SK-N-SH (cell line): ENCODE measurements around the gene POLG2. TPM values are rescaled to one million over a fixed set of nuclear protein-coding genes. Genes with fewer than 3 reads are reported as not detected.

Experiments
- CHD2 ChIP-seq: fragments of 150-350 bp; IDR thresholded peaks from 2 replicates; pipeline ENCODE4 v1.6.1; 2018; ENCODE audit warnings: low read length; ENCODE audit not compliant: partially characterized antibody
- ELF1 ChIP-seq: IDR thresholded peaks from 2 replicates; pipeline ENCODE4 v1.4.0; 2012
- EZH2phosphoT487 ChIP-seq: fragments of 200-600 bp; sonication (generic); IDR thresholded peaks from 2 replicates; pipeline ENCODE4 v1.6.1; 2017; ENCODE audit warnings: low read depth, mixed run types, mild to moderate bottlenecking, antibody characterized with exemption, moderate library complexity, borderline replicate concordance
- FOSL2 ChIP-seq: IDR thresholded peaks from 2 replicates; pipeline ENCODE4 v1.4.0; 2012; ENCODE audit warnings: low read depth, mild to moderate bottlenecking, moderate library complexity, borderline replicate concordance
- FOXJ3 ChIP-seq: sonication (generic); formaldehyde crosslinking; IDR thresholded peaks from 2 replicates; pipeline ENCODE4 v1.5.1; 2020; ENCODE audit warnings: mild to moderate bottlenecking, missing genetic modification reagents
- FOXM1 ChIP-seq: IDR thresholded peaks from 2 replicates; pipeline ENCODE4 v1.4.0; 2012; ENCODE audit warnings: low read depth, mild to moderate bottlenecking
- GABPA ChIP-seq: IDR thresholded peaks from 2 replicates; pipeline ENCODE4 v1.4.0; 2012; ENCODE audit warnings: low read depth, mild to moderate bottlenecking
- IRF3 ChIP-seq: fragments of 150-350 bp; IDR thresholded peaks from 2 replicates; pipeline ENCODE4 v1.6.1; 2016; ENCODE audit warnings: mild to moderate bottlenecking, low read depth, low read length
- JUND ChIP-seq: IDR thresholded peaks from 2 replicates; pipeline ENCODE4 v1.4.0; 2012
- MEF2A ChIP-seq: IDR thresholded peaks from 2 replicates; pipeline ENCODE4 v1.4.0; 2012; ENCODE audit warnings: low read depth, borderline replicate concordance
- MXI1 ChIP-seq: IDR thresholded peaks from 2 replicates; pipeline ENCODE4 v1.6.1; 2012; ENCODE audit warnings: mild to moderate bottlenecking, low read depth, low read length, improper control_type of control experiment
- NRF1 ChIP-seq: IDR thresholded peaks from 2 replicates; pipeline ENCODE4 v1.6.1; 2012; ENCODE audit warnings: low read depth, mild to moderate bottlenecking, low read length
- RFX5 ChIP-seq: IDR thresholded peaks from 2 replicates; pipeline ENCODE4 v1.6.1; 2012; ENCODE audit warnings: mild to moderate bottlenecking, improper control_type of control experiment, low read length
- RXRA ChIP-seq: IDR thresholded peaks from 2 replicates; pipeline ENCODE4 v1.4.0; 2012; ENCODE audit warnings: low read depth, mild to moderate bottlenecking, borderline replicate concordance
- SMC3 ChIP-seq: IDR thresholded peaks from 2 replicates; pipeline ENCODE4 v1.6.1; 2012; ENCODE audit warnings: low read depth, low read length, improper control_type of control experiment
- YY1 ChIP-seq: IDR thresholded peaks from 2 replicates; pipeline ENCODE4 v1.4.0; 2012; ENCODE audit warnings: low read depth, mild to moderate bottlenecking
- polyA plus RNA-seq, 3 experiments: library from polyadenylated mRNA; depleted of rRNA; stranded (reverse); fragments of >200 nt; gene quantifications; 2 replicates each; pipeline ENCODE4 v1.2.3, GENCODE V29; 2012
- TF ChIP-seq, protein P1 (sequence below): IDR thresholded peaks from 2 replicates; pipeline ENCODE4 v1.4.0; 2012; ENCODE audit warnings: low read depth, borderline replicate concordance
- TF ChIP-seq, protein P2 (sequence below): fragments of 150-350 bp; IDR thresholded peaks from 2 replicates; pipeline ENCODE4 v1.6.1; 2017; ENCODE audit warnings: antibody characterized with exemption, low read length, low read depth, borderline replicate concordance
- TF ChIP-seq, protein P3 (sequence below): IDR thresholded peaks from 2 replicates; pipeline ENCODE4 v1.6.1; 2012; ENCODE audit warnings: mild to moderate bottlenecking, low read depth, low read length, moderate library complexity
- TF ChIP-seq, protein P4 (sequence below): IDR thresholded peaks from 2 replicates; pipeline ENCODE4; 2012

POLG2 gene
- polyA plus RNA-seq, 1 of the 3 experiments (the other 2 are of a cell fraction) = 18.0 TPM

- no peak for TF ChIP-seq IRF3
- peak; percentile 84 for TF ChIP-seq CHD2
- peak; percentile 41; the same call in 1 of the 2 replicates for TF ChIP-seq MXI1
- TF ChIP-seq, protein P1, sequence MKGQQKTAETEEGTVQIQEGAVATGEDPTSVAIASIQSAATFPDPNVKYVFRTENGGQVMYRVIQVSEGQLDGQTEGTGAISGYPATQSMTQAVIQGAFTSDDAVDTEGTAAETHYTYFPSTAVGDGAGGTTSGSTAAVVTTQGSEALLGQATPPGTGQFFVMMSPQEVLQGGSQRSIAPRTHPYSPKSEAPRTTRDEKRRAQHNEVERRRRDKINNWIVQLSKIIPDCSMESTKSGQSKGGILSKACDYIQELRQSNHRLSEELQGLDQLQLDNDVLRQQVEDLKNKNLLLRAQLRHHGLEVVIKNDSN = no peak
- TF ChIP-seq, protein P2, sequence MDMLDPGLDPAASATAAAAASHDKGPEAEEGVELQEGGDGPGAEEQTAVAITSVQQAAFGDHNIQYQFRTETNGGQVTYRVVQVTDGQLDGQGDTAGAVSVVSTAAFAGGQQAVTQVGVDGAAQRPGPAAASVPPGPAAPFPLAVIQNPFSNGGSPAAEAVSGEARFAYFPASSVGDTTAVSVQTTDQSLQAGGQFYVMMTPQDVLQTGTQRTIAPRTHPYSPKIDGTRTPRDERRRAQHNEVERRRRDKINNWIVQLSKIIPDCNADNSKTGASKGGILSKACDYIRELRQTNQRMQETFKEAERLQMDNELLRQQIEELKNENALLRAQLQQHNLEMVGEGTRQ = no peak
- TF ChIP-seq JUND = no peak; the same call in 1 of the 2 replicates
- TF ChIP-seq, protein P3, sequence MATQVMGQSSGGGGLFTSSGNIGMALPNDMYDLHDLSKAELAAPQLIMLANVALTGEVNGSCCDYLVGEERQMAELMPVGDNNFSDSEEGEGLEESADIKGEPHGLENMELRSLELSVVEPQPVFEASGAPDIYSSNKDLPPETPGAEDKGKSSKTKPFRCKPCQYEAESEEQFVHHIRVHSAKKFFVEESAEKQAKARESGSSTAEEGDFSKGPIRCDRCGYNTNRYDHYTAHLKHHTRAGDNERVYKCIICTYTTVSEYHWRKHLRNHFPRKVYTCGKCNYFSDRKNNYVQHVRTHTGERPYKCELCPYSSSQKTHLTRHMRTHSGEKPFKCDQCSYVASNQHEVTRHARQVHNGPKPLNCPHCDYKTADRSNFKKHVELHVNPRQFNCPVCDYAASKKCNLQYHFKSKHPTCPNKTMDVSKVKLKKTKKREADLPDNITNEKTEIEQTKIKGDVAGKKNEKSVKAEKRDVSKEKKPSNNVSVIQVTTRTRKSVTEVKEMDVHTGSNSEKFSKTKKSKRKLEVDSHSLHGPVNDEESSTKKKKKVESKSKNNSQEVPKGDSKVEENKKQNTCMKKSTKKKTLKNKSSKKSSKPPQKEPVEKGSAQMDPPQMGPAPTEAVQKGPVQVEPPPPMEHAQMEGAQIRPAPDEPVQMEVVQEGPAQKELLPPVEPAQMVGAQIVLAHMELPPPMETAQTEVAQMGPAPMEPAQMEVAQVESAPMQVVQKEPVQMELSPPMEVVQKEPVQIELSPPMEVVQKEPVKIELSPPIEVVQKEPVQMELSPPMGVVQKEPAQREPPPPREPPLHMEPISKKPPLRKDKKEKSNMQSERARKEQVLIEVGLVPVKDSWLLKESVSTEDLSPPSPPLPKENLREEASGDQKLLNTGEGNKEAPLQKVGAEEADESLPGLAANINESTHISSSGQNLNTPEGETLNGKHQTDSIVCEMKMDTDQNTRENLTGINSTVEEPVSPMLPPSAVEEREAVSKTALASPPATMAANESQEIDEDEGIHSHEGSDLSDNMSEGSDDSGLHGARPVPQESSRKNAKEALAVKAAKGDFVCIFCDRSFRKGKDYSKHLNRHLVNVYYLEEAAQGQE = peak; percentile 86
- peak; percentile 67; the same call in 1 of the 2 replicates for TF ChIP-seq YY1
- peak; percentile 58; the same call in 1 of the 2 replicates for TF ChIP-seq ELF1
- no peak for TF ChIP-seq SMC3
- no peak for TF ChIP-seq FOSL2
- no peak; the same call in 1 of the 2 replicates for TF ChIP-seq GABPA
- TF ChIP-seq FOXM1 = no peak
- TF ChIP-seq FOXJ3 (CRISPR knock-in tag) = no peak
- TF ChIP-seq, protein P4, sequence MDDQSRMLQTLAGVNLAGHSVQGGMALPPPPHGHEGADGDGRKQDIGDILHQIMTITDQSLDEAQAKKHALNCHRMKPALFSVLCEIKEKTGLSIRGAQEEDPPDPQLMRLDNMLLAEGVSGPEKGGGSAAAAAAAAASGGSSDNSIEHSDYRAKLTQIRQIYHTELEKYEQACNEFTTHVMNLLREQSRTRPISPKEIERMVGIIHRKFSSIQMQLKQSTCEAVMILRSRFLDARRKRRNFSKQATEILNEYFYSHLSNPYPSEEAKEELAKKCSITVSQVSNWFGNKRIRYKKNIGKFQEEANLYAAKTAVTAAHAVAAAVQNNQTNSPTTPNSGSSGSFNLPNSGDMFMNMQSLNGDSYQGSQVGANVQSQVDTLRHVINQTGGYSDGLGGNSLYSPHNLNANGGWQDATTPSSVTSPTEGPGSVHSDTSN = peak; percentile 82
- TF ChIP-seq MEF2A = no peak
- no peak for TF ChIP-seq EZH2phosphoT487
- no peak for TF ChIP-seq RXRA
- TF ChIP-seq NRF1 = peak; percentile 62
- TF ChIP-seq RFX5 = no peak
Measured at GRCh38 chr17:64506201-64506575, 9.3 kb upstream of the POLG2 start, which contains the start of gene DDX5 (continued).
